Fibroblast of skin of left biceps (primary cell): ENCODE measurements around the gene TULP1.

ENCODE experiments used
- DNase-seq, 2 experiments: peaks; one replicate each; pipeline ENCODE4 v3.0.0-alpha.2; 2013; ENCODE audit warnings: low read depth in 2 of 2

The TULP1 gene

DNA sequence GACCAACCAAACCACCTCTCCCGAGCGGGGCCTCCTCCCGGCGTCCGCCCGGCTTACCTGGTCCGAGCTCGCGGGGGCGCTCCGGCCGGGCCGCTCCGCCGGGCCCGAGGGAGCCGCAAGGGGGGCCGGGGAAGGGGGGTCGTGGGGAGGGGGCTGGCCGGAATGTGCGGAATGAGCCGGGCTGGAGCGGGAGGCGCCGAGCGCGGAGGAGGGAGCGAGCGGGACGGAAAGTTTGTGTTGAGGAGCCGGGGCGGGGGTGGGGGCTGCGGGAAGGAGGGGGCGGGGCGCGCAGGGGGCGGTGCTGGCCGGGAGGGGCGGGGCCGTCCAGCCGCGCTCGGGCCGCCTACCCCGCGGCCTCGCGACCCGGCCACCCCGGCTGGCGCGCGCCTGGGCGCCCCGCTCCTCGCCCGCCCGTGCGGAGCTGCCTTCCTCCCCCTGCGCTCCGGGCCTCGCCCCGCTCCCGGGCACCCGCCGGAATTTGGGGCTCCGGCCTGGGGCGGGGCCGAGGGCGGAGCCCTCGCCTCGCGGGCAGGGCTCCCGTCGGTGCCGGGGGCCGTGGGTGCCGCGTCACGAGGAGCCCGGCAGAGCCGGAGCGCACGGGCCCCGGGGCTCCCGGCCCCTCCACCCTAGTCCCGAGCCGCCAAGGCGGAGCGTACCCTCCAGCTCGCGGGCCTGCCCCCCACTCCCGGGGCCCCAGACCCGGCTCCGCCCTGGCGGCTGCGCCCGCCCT is 15.7 kb downstream of the TULP1 start, which contains the start of gene TEAD3:
TEAD3 (minus strand) TSS at position 239 of the 730 bp plus-strand sequence.
- DNase-seq, result no peak

DNA sequence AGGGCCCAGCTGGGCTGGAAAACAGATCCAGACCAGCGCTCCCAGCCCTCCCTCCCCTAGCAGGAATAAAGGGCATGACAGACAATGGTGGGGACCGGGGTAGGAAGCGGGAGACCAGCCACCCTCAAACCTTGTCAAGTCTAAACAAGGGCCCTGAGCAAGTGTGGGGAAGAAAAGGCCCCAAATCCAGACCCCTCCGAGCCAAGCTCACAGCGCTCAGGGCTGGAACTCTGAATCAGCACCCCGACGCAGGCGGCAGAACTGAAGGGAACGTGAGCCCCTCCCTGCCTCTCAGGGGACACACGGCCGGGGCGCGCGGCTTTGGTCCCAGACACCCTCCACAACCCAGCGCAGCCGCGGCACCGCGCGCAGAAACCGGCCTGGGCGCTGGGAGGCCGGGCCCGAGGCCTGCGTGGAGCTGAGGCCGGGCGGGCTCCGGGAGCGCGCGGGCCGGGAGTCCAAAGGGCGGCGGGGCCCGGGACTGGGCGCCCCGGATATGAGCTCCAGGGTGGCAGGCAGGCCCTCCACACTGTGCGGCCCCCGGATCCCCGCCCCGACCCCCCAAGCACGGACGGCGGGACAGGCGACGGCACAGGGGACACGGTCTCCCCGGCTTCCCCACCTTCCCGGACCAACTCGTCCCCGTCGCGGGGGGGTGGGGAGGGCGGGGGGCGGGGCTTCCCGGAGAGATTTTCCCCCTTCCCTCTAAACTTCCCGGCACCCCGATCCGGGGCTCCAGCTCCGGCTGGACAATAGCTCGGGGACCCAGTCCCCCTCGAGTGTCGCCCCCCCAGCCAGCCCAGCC is 16.5 kb downstream of the TULP1 start:
- no peak for DNase-seq

DNA sequence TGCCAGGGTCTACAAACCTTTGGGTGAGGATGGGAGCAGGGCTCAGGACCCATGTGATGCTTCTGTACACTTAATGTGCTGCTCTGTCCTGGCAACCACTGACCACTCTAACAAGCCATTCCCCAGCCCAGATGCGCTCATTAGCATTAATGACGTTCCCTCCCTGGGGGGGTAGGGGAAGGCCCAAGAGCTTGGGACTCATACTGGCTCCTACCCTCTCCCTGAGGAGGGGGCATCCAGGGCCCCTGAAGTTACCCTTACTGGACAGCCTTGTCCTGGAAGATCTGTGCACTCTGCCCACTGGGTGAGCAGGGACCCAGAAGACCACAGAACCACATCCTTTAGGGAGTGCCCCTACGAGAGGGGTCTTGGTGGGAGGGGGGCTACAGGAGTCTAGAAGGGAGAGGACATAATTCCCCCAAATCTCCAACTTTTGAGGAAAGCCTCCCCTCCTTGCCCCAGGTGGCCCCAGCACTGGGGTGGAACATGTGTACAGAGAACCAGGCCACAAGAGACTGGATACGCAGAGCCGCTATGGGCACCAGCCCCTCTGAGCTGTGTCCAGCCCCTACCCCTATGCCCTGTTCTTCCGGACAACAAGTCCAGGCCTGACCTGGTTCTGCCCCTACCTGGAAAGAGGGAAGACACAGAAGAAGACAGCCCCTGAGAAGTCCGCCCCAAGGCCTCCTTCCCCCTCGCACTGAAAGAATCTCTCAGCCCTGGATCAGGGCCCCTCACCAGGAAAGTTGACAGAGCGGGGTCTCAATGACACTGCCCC is 17.2 kb downstream of the TULP1 start:
- no peak for DNase-seq

DNA sequence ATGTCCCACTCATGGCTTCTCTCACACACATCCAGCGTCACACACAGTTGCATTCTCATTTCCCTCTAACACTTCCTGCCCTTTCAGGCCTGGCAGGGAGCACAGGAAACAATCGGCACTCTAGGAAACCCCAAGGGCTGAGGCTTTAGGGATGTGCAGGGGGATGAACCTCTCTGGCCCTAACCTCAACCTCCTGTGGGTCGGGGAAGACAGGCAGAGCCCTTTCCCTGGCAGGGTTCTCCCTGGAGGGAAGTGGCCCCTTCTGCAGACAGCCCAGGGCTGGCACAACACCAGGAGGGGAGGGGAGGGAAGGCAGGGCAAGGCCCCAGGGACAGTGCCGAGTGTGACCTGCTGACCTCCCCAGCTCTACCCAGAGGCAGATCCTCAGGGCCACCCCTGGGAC is 18.5 kb downstream of the TULP1 start:
- DNase-seq, result no peak

DNA sequence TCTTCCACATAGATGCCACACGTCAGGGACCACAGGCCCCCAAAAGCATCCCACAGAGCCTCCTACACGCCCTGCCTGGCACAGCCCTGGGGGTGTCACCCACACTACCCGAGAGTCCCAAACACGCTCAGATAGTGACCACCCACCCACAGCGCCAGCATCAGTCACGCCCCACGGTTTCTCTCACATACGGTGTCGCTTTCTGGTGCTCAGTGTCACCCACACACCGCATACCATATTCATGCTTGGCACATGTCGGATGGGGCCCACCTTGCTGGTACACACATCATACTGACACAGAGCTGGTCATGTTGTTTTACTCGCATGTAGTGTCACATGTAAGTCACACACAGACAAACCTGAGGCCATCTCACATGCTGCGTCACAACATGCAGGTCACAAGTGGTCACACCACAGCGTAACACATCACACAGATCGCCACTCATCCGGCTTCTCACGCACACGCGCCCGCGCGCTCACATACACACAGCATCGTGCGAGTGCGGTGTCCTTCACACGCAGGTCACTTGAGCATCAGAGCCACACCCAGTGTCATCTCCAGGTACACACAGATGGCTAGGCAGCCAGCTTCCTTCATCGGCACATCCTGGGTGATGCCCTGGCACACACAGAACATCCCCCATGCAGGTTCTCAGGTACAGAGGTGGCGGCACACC is 19.3 kb downstream of the TULP1 start:
- DNase-seq, result no peak

DNA sequence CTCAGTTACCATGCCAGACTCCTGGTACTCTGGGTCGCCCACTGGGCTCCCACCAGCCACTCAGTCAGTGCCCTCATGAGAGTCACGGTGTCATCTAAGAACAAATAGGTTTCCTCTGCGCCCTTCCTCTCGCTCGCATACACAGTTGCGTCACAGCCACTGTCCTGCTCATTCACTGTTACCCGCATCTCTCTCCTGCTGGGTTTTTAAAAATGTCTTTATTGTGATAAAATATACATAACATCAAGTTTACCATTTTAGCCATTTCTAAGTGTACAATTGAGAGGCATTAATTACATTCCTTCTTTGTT is 19.8 kb downstream of the TULP1 start:
- no peak for DNase-seq

DNA sequence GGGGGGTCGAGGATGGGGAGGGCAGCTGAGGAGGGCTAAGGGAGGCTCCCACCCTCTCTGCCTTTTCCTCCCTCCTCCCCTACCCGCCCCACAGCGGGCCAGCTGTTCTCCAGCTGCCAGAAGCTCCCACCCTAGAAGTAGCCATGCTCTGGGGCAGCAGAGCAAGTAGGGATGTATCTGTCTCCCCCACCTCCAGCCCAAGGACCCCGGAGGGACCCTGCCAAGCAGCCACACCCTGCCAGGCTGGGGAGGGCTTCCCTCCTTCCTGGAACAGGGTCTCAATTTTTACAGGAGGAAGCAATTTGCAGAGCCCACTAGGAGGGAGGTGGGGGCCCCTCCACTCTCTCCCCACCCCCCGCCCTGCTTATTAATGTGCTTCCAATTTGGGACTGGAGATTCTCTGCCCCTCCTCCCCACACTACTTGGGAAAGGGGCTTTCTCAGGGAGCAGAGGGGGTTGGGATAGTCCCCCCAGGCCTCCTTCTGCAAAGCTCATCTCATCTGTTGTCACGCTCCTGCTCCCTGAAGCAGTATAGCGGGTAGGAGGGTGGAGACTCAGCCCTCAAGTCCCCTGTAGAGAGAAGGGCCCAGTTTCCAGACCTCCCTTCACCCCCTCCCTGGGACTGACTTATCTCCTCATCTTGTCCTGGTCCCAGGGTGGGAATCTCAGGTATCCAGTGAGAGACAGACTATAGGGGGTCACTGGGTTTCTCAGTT is 20.3 kb downstream of the TULP1 start:
- no peak for DNase-seq

DNA sequence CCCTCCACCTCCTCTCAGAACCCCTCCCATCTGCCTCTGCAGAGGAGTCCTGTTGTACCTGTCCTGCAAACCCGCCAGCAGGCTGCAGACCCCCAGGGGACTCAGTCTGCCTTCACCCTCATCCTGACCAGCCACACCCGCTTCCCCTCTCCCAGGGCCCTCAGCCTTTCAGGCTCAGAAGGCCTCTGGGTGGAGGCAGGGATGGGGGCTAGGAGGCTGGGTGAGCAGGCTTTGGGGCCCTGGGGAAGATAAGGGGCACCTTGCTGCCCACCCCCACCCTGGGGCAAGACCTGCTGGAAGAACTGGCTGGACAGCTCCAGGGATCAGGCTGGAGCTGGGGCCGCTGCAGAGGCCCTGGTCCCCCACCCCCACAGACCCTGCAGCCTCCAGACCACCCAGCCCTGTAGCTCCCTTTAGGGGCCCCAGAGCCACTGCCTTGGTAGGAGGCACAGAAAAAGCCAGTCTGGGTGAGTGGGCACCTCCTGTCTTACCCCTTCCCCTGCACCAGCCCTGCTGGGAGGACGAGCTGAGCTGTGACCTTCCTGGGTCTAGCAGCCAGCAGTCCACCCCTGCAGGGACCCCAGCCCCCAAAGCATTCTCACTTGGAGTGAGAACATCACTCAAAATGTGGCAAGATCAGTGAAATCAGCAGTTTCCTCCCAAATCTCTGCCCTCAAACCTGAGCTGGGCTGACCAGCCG is 21.0 kb downstream of the TULP1 start:
- no peak for DNase-seq

DNA sequence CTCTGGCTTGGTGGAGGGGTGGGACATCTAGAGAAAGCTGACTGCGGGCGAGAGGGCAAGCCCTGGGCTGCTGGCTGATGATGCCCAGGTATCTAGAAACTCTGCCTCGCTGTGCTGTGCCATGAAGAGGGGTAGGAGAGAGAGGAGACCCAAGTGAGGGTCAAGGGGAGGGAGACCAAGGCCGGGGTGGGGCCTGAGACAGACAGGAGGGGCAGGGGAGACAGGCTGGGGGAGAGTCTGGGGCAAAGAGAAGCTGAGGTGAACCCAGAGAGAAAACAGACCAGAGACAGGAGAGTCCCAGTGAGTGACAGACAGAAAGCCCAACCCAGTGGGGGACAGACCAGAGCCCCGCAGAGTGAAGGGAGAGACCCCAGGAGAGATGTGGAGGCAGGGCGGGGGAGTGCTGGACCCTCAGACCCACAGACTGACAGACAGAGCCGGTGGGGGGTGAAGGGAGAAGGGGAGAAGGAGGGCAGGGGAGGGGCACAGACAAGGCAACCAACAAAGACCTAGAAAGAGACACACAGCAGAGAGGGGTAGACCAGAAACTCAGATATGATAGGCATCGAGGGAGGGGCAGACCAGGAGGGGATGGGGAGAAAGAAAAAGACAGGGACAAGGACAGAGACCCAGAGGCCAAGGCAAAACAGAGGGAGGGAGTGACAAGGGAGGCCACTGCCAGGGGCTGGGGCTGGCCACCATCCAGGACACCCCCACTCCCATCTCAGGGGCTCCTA is 21.7 kb downstream of the TULP1 start:
- DNase-seq, result no peak

DNA sequence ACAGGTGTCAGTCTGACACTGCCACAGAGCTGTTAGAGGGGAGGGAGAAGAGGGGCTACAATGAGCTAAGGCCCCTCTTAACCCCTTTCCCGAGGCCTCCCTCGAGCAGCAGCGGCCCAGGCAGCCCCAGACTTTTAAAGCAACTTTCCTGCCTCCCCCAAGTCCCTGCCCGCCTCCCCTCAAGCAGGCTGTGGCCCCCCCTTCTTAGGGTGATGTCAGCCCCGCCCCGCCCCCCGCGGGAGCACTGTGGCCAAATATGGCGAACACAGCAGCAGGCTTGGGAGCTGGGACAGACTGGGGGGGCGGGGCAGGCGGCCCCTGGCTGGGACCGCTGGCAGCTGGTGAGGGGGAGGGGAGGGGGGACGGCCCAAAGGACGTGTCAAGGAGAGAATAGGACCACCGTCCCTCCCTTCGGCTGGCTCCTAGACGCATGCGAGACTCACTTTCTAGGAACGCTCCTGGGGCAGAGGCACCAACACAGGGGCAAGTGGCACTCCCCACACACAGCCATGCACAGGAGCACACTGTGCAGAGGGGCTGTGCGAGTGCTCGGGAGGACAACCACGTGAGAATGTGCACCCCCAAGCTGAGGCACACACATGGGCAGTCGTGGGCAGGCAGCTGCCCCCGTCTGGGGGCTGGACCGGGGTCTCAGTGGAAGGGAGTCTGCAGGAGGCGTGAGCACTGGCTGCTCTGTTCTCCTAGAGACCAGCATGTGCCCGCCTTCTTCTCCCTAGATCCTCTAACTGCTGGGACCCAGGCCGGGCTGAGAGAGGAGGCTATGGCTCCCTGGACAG is 22.5 kb downstream of the TULP1 start:
- peak; percentile 80 to 81 for DNase-seq

DNA sequence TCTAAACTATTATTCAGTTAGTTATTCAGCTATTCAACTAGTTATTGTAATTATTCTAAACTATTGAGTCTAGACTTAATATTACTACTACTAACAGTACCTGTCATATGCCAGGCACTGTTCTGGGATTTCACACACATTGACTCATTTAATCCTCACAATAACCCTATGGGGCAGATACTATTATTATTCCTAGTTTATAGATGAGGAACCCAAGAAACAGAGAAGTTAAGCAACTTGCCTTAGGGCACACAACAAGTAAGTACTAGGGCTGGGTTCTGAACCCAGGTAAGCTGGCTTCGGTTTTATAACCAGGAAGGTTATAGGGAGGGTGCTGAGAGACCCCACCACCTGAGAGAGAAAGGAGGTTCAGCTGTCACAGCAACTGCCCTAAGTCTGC is 23.6 kb downstream of the TULP1 start:
- DNase-seq, result no peak

DNA sequence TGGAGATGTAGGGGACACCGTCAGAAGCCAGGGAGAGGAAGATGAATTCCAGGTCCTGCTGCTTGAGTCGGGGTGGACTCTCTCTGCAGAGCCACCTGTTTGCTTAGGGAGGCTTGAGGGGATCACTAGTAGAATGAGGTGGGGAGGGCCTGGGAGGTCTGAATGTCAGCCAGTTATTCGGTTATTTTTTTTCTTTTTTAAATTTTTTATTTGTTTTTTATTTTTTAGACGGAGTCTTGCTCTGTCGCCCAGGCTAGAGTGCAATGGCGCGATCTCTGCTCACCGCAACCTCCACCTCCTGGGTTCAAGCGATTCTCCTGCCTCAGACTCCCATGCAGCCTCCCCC is 24.2 kb downstream of the TULP1 start:
- DNase-seq, result no peak

DNA sequence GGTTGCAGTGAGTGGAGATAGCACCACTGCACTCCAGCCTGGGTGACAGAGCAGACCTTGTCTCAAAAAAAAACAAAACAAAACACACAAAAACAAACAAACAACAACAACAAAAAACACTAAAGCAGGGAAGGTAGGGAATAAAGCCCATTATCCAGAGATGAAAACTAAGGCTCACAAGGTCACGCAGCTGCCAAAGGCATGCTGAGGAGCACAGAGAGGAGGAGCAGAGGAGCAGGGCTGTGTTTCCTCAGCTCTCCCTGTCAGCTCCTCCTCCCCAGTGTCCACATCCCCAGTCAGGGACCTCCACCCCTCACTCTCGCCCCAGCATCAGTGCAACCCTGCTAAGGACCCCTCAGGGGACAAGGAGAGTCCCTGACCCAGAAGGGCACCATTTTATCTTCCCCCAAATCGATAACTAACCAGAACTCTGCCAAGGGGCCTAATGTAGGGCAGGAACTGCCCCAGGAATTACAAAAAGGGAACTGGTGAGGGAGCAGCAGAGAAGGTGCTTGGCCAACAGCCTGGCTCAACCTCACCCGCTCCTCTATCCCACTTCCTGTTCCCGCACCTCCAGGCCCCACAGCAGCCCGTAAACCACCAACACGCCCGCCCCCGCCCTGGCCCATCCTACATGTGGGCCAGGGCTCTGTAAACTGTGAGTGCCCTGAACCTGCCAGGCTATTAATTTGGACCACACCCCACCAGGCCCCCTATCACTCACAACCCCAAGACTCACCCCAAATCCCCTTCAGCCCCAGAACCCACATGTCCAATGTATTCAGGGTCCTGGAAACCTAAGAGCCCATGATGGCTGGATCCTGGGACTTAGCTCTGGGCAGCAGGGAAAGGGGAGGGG is 24.8 kb downstream of the TULP1 start:
- no peak for DNase-seq

DNA sequence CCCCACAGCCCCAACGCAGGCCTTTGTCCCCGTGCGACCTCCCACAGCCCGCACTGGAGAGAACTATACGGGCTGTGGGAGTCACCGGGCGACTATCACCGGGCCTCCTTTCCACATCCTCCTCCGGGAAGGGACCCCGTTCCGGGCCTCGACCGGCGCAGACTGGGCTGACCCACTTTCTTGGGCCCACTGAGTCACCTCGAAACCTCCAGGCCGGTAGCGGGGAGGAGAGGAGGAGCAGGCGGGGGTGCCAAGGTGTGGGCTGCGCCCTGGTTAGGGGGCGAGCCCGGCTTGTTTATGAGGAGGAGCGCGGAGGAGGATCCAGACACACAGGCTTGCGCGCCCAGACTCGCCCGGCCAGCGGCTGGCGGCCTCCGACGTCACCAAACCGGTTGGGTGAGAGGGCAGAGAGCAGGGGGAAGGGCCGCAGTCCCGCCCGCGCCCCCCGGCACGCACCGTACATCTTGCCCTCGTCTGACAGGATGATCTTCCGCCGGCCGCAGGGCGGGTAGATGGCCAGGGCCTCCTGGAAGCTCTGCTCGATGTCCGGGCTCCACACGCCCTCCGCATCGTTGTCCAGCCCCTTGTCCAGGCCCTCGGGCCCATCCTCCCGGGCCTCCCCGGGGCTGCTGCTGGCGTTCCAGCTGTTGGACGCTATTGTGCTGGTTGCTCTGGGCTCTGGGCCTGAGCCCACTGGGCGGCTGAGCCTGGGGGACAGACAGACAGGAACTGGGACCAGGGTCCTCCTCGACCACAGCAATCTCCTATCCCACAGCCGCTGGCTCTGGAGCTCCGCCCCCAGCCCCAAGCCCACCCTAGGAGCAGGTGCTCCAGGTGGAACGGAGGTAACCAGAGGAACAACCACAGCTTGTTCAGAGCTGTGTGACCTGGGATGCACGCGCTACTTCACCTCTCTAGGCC is 26.4 kb downstream of the TULP1 start:
- DNase-seq, result no peak

DNA sequence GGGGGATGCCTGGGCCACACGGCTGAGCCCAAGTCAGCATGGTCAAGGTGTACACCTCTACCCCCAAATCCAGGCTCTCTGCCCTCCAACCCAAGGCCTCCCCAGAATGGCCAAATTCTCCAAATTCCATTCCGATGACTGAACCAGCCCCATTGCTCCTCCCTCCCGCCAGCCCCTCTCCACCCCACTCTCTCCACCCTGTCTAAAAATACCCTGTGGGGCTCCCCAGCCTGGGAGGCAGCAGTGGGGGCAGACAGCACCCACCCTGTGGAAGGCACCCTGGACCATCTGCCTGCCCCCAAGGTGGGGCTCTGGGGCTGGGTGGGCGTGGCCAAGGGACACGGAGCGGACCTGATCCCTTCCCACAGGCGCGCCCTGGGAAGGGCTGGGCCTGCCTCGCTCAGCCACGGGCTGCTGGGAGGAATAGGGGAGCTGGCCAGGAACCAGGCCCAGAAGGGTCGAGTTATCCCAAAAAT is 27.3 kb downstream of the TULP1 start:
- no peak for DNase-seq

DNA sequence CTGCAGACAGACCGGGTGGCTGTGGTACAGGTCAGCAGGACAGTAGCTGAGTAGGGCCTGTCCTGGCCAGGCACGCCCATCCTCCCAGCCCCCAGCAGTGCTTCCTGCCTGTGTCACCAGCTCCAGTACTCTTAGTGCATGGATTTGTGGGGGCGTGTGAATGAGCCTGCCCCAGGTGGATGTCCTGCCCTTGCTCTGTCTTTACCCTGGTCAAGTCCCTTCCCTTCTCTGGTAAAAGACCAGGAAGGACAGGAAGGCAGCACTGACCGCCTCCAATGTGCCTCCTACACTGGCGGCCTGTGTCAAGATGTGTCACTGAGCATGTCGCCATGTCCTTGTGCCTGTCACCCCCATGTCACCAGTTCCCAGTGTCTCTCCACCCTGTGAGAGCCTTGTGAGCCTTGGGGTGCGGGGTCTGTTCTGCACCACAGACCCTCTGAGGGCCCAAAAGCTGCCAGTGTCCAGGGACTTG is 27.7 kb downstream of the TULP1 start:
- DNase-seq, result no peak
